Neural cell (in vitro differentiated cells): ENCODE data around the gene TBC1D10B. TPM values are rescaled to one million over a fixed set of nuclear protein-coding genes. Genes with fewer than 3 reads are reported as not detected.

Experiments
- H2AFZ ChIP-seq: fragments of 200-600, 300-800 bp; sonication (generic), shearing (Covaris generic); 2 replicates; pipeline ENCODE4 v1.6.0; 2014; ENCODE audit warnings: low read depth, mild to moderate bottlenecking, antibody characterized with exemption, low read length, moderate library complexity
- H3F3A ChIP-seq: fragments of 200-600 bp; shearing (Covaris generic); 2 replicates; pipeline ENCODE4 v1.6.1; 2016; ENCODE audit warnings: mild to moderate bottlenecking, moderate library complexity, mixed read lengths, antibody characterized with exemption, low read length; ENCODE audit not compliant: insufficient read depth, poor library complexity, severe bottlenecking
- H3K27ac ChIP-seq: fragments of 200-600, 300-800 bp; sonication (generic), shearing (Covaris generic); 2 replicates; pipeline ENCODE4 v1.5.1; 2014; ENCODE audit warnings: mild to moderate bottlenecking, low read length, moderate library complexity
- H3K27me3 ChIP-seq: fragments of 300-800, 200-600 bp; sonication (generic), shearing (Covaris generic); 2 replicates; pipeline ENCODE4 v1.6.0; 2014; ENCODE audit warnings: mild to moderate bottlenecking, low read depth, low read length, moderate library complexity; ENCODE audit not compliant: insufficient read depth
- H3K36me3 ChIP-seq: fragments of 300-800, 200-600 bp; sonication (generic), shearing (Covaris generic); 2 replicates; pipeline ENCODE4 v1.5.1; 2014; ENCODE audit warnings: mild to moderate bottlenecking, antibody characterized with exemption, low read length, moderate library complexity; ENCODE audit not compliant: insufficient read depth
- H3K4me2 ChIP-seq: fragments of 300-800, 200-600 bp; sonication (generic), shearing (Covaris generic); 2 replicates; pipeline ENCODE4 v1.6.0; 2014; ENCODE audit warnings: mild to moderate bottlenecking, low read length
- H3K4me3 ChIP-seq: fragments of 300-800, 200-600 bp; sonication (generic), shearing (Covaris generic); 2 replicates; pipeline ENCODE4 v1.5.1; 2014; ENCODE audit warnings: mild to moderate bottlenecking, low read length, moderate library complexity
- H3K79me2 ChIP-seq: fragments of 200-600 bp; shearing (Covaris generic); replicated peaks from 2 replicates; pipeline ENCODE4 v1.6.0; 2014; ENCODE audit warnings: mild to moderate bottlenecking, low read length, moderate library complexity; ENCODE audit not compliant: insufficient read depth
- H3K9ac ChIP-seq: fragments of 300-800, 200-600 bp; sonication (generic), shearing (Covaris generic); 2 replicates; pipeline ENCODE4 v1.6.1; 2016; ENCODE audit warnings: mild to moderate bottlenecking, low read length, mixed read lengths
- H3K9me2 ChIP-seq: fragments of 200-600 bp; shearing (Covaris generic); 2 replicates; pipeline ENCODE4 v1.6.1; 2016; ENCODE audit warnings: mild to moderate bottlenecking, low read length, mixed read lengths; ENCODE audit not compliant: insufficient read depth
- H3K9me3 ChIP-seq: fragments of 200-600, 300-800 bp; sonication (generic), shearing (Covaris generic); 2 replicates; pipeline ENCODE4 v1.6.1; 2016; ENCODE audit warnings: mild to moderate bottlenecking, mixed run types, low read length, moderate library complexity, mixed read lengths
- H4K20me1 ChIP-seq: fragments of 200-600 bp; shearing (Covaris generic); 2 replicates; pipeline ENCODE4 v1.6.1; 2016; ENCODE audit warnings: mild to moderate bottlenecking, mixed run types; ENCODE audit not compliant: insufficient read depth
- CTCF ChIP-seq: fragments of 450-650 bp; IDR thresholded peaks from 2 replicates; pipeline ENCODE4 v1.5.1; 2014; ENCODE audit warnings: antibody characterized with exemption, mild to moderate bottlenecking, moderate library complexity; ENCODE audit not compliant: poor library complexity, severe bottlenecking
- EP300 ChIP-seq: fragments of 450-650 bp; conservative IDR thresholded peaks from 2 replicates; pipeline ENCODE4 v1.6.1; 2014; ENCODE audit warnings: antibody characterized with exemption, mild to moderate bottlenecking, moderate library complexity; ENCODE audit not compliant: poor library complexity, severe bottlenecking
- EZH2 ChIP-seq: fragments of 200-600, 300-800 bp; shearing (Covaris generic), sonication (generic); IDR thresholded peaks from 2 replicates; pipeline ENCODE4 v1.6.1; 2014; ENCODE audit warnings: antibody characterized with exemption, low read length, borderline replicate concordance, mild to moderate bottlenecking; ENCODE audit not compliant: insufficient read depth, poor library complexity, severe bottlenecking
- MXI1 ChIP-seq: fragments of 450-650 bp; conservative IDR thresholded peaks from 2 replicates; pipeline ENCODE4 v1.6.1; 2014; ENCODE audit warnings: antibody characterized with exemption, mild to moderate bottlenecking; ENCODE audit not compliant: poor library complexity, severe bottlenecking
- POLR2AphosphoS5 ChIP-seq: IDR thresholded peaks from 2 replicates; pipeline ENCODE4 v1.6.1; 2012
- RAD21 ChIP-seq: fragments of 450-650 bp; conservative IDR thresholded peaks from 2 replicates; pipeline ENCODE4 v1.6.1; 2014; ENCODE audit warnings: antibody characterized with exemption, mild to moderate bottlenecking, moderate library complexity
- SMC3 ChIP-seq: fragments of 450-650 bp; conservative IDR thresholded peaks from 2 replicates; pipeline ENCODE4 v1.6.1; 2014; ENCODE audit warnings: antibody characterized with exemption, mild to moderate bottlenecking, moderate library complexity; ENCODE audit not compliant: poor library complexity
- TAF1 ChIP-seq: IDR thresholded peaks from 2 replicates; pipeline ENCODE4 v1.6.1; 2012; ENCODE audit warnings: low read depth
- polyA plus RNA-seq: library from polyadenylated mRNA; depleted of rRNA; stranded (reverse); fragments of >200 nt; gene quantifications from 2 replicates; pipeline ENCODE4 v1.2.3, GENCODE V29; 2014
- TF ChIP-seq, protein P1 (sequence below): IDR thresholded peaks from 2 replicates; pipeline ENCODE4 v1.6.1; 2012; ENCODE audit warnings: borderline replicate concordance

The TBC1D10B gene
- polyA plus RNA-seq, 1 donor from 2014 or later = 24.1 TPM

- Histone ChIP-seq H3K27me3 (no peaks in the 10 kb centered on the region), H3K9ac (peak overlapping the region; percentile 100), H3F3A (no peaks in the 10 kb centered on the region), H3K36me3 (no peaks in the 10 kb centered on the region), H3K4me2 (peak overlapping the region; percentile 91), H3K27ac (peak overlapping the region; percentile 100), H3K9me2 (no peaks in the 10 kb centered on the region), H3K79me2 (peaks cover 5% of the 10 kb centered on the region), H3K9me3 (no peaks in the 10 kb centered on the region), H4K20me1 (no peaks in the 10 kb centered on the region), H3K4me3 (peak overlapping the region; percentile 98), H2AFZ (no peak overlapping the region)
- TF ChIP-seq, protein P1, sequence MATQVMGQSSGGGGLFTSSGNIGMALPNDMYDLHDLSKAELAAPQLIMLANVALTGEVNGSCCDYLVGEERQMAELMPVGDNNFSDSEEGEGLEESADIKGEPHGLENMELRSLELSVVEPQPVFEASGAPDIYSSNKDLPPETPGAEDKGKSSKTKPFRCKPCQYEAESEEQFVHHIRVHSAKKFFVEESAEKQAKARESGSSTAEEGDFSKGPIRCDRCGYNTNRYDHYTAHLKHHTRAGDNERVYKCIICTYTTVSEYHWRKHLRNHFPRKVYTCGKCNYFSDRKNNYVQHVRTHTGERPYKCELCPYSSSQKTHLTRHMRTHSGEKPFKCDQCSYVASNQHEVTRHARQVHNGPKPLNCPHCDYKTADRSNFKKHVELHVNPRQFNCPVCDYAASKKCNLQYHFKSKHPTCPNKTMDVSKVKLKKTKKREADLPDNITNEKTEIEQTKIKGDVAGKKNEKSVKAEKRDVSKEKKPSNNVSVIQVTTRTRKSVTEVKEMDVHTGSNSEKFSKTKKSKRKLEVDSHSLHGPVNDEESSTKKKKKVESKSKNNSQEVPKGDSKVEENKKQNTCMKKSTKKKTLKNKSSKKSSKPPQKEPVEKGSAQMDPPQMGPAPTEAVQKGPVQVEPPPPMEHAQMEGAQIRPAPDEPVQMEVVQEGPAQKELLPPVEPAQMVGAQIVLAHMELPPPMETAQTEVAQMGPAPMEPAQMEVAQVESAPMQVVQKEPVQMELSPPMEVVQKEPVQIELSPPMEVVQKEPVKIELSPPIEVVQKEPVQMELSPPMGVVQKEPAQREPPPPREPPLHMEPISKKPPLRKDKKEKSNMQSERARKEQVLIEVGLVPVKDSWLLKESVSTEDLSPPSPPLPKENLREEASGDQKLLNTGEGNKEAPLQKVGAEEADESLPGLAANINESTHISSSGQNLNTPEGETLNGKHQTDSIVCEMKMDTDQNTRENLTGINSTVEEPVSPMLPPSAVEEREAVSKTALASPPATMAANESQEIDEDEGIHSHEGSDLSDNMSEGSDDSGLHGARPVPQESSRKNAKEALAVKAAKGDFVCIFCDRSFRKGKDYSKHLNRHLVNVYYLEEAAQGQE = no peak
- TF ChIP-seq RAD21 = no peak
- no peak for TF ChIP-seq CTCF
- TF ChIP-seq SMC3 = no peak
- no peak for TF ChIP-seq TAF1
- TF ChIP-seq MXI1 = no peak
- no peak for TF ChIP-seq EZH2
Observed at GRCh38 chr16:30379158-30379783, 9.0 kb upstream of the TBC1D10B start.

- peak overlapping the region; percentile 98 for H2AFZ ChIP-seq
- peak overlapping the region; percentile 100 for H3K27ac ChIP-seq
- H4K20me1 ChIP-seq = no peaks in the 10 kb centered on the region
- H3K4me3 ChIP-seq = peak overlapping the region; percentile 98
- H3K9ac ChIP-seq = peak overlapping the region; percentile 100
- H3K27me3 ChIP-seq = no peaks in the 10 kb centered on the region
- no peaks in the 10 kb centered on the region for H3F3A ChIP-seq
- no peaks in the 10 kb centered on the region for H3K9me2 ChIP-seq
- H3K9me3 ChIP-seq = no peaks in the 10 kb centered on the region
- no peaks in the 10 kb centered on the region for H3K36me3 ChIP-seq
- peaks cover 5% of the 10 kb centered on the region for H3K79me2 ChIP-seq
- H3K4me2 ChIP-seq = peak overlapping the region; percentile 91
- TF ChIP-seq, protein P1 = peak; percentile 90
- TF ChIP-seq SMC3 (peak; percentile 33), CTCF (peak; percentile 47), RAD21 (peak; percentile 35), EZH2 (no peak), TAF1 (peak; percentile 74), EP300 (no peak), POLR2AphosphoS5 (peak; percentile 94), MXI1 (peak; percentile 78)
Observed at GRCh38 chr16:30378236-30379157, 8.2 kb upstream of the TBC1D10B start.
